Cardiac fibroblast (primary cell): ENCODE data around the gene DNASE2B.
A peak's percentile ranks its signal among the peaks of the same experiment; 100 is the strongest.

Experiments
- DNase-seq, 2 donors: peaks; one replicate each; pipeline versions ENCODE4 v3.0.0 to v3.0.0-alpha.2; 2010; ENCODE audit warnings: low read depth in 2 of 2
- H3K4me3 ChIP-seq, 2 donors: replicated peaks in 1 of 2; 1 replicate in 1 of 2; 2 replicates in 1 of 2; pipeline ENCODE4 v1.5.1; 2011; ENCODE audit warnings: low read depth in 2 of 2, low read length in 2 of 2, mild to moderate bottlenecking in 2 of 2, moderate library complexity in 1 of 2
- CTCF ChIP-seq: IDR thresholded peaks from one replicate; pipeline ENCODE4 v1.5.1; 2011; ENCODE audit warnings: low read depth, mild to moderate bottlenecking, low read length, inconsistent platforms

DNASE2B gene

DNA sequence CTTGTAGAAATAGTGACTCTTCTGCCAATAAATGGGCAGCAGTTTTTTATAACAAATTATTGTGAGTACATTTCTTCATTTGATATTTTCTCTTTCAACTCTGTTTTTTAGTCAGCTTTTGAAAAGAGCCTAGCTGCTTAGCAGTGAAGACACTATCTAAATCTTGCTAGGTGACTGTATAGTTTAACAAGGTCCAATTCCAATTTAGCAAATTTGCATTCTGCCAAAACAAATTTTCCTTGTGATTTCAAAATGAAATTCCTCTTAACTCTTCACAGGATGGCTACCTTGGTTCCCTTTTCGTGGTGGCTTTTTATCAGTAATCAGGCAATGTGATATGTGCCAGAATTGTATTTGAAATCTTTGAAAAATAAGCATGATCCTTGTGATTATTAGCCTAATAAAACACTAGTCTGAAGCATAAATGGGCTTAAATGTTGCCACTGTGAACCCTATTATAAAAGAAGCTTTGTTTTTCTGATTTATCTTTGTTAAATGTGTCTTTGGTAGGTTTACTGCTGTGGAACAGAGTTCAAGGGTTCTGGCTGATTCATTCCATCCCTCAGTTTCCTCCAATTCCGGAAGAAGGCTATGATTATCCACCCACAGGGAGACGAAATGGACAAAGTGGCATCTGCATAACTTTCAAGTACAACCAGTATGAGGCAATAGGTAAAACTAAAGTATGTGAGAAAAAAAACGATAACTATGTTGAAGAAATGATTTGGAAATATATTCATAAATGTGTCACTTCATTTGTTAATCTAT is 12.2 kb downstream of the DNASE2B start:
- no peak overlapping the region for H3K4me3 ChIP-seq
- DNase-seq = peak in 1 of 2 donors; percentile 33
- TF ChIP-seq CTCF = no peak

GRCh38 chr1:84412316-84412942 is 14.1 kb downstream of the DNASE2B start:
- peak; percentile 76 to 90 for DNase-seq
- H3K4me3 ChIP-seq = peak overlapping the region in 1 of 2 donors; percentile 24

DNA sequence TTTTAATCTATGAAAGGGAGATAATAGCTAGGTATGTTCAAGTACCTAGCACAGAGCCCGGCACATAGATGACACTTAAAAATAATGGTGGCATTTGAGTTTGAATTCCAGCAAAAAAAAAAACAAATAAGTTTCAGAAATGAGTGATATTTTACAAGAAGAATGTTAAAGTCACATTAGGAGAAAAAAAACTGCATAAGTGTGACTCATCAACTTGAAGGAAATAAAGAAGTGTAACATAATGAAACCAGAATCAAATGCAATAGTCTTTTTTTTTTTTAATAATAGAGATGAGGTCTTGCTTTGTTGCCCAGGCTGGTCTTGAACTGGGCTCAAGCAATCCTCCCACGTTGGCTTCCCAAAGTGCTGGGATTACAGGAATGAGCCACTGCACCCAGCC is 17.1 kb downstream of the DNASE2B start:
- no peak overlapping the region for H3K4me3 ChIP-seq
- DNase-seq = peak; percentile 30 to 36
- no peak for TF ChIP-seq CTCF

More at GRCh38 chr1:84412316-84412942, 14.1 kb downstream of the DNASE2B start:
- no peak for TF ChIP-seq CTCF

- no peak overlapping the region for H3K4me3 ChIP-seq
- TF ChIP-seq CTCF = no peak
- no peak for DNase-seq
Observed at GRCh38 chr1:84422909-84423308, 24.6 kb downstream of the DNASE2B start.

GRCh38 chr1:84424513-84425149 is 26.3 kb downstream of the DNASE2B start:
- TF ChIP-seq CTCF = no peak
- H3K4me3 ChIP-seq = no peak overlapping the region
- no peak for DNase-seq

- no peak for TF ChIP-seq CTCF
- no peak overlapping the region for H3K4me3 ChIP-seq
- DNase-seq = no peak
Observed at GRCh38 chr1:84425150-84425896, 27.0 kb downstream of the DNASE2B start.
